Peyer's patch (tissue), 4 donors: ENCODE measurements around the gene TCF7.

Experiments
- CTCF ChIP-seq, 6 experiments: fragments of 450-650 bp in 4 of 6; fragments of 200-600 bp in 2 of 6; sonication (generic) in 1 of 6; IDR thresholded peaks; one replicate each; pipeline ENCODE4 v1.5.1; 2017 to 2019; ENCODE audit warnings: antibody characterized with exemption in 6 of 6, mild to moderate bottlenecking in 3 of 6, moderate library complexity in 1 of 6
- POLR2A ChIP-seq, 2 donors: fragments of 450-650 bp; IDR thresholded peaks; one replicate each; pipeline ENCODE4 v1.5.1; 2017; ENCODE audit warnings: antibody characterized with exemption in 2 of 2, mild to moderate bottlenecking in 2 of 2, moderate library complexity in 2 of 2

- TF ChIP-seq CTCF (IDR thresholded peaks at IDR 0.05) (no peak), POLR2A (IDR thresholded peaks at IDR 0.05) (no peak)
These were observed 13.6 kb downstream of the TCF7 start for GRCh38 chr5:134127988-134128647.
